NCI-H345 treated with DMSO at 0.1 percent for 48 hours (cell line): Measurements from ENCODE around the gene PPP1R7.
"Not testable (repeated sequence)": the region's sequence is repeated elsewhere in the genome, so short reads cannot be mapped to it uniquely, and the experiment has no call there.

Experiments
- DNase-seq: peaks from one replicate; lab custom pipeline; 2025; ENCODE audit not compliant: unreplicated experiment; lab: John Stamatoyannopoulos, UW

PPP1R7 gene

GRCh38 chr2:241190291-241190981 is 40.2 kb downstream of the PPP1R7 start:
- DNase-seq = no peak

- DNase-seq = no peak
Observed at GRCh38 chr2:241191081-241191480, 40.8 kb downstream of the PPP1R7 start.

- no peak for DNase-seq
Observed at GRCh38 chr2:241193271-241193670, 43.0 kb downstream of the PPP1R7 start.

- no peak for DNase-seq
Observed at GRCh38 chr2:241194811-241195210, 44.5 kb downstream of the PPP1R7 start.

- DNase-seq = no peak
Observed at GRCh38 chr2:241195506-241196130, 45.4 kb downstream of the PPP1R7 start.

GRCh38 chr2:241197246-241197645 is 47.0 kb downstream of the PPP1R7 start:
- DNase-seq = not testable (repeated sequence)

- DNase-seq = no peak
Observed at GRCh38 chr2:241197947-241198346, 47.7 kb downstream of the PPP1R7 start.

- no peak for DNase-seq
Observed at GRCh38 chr2:241198381-241199279, 48.4 kb downstream of the PPP1R7 start.

GRCh38 chr2:241199286-241199685 is 49.0 kb downstream of the PPP1R7 start:
- DNase-seq = no peak

- DNase-seq = no peak
Observed at GRCh38 chr2:241199897-241200821, 49.9 kb downstream of the PPP1R7 start.

- DNase-seq = no peak
Observed at GRCh38 chr2:241200822-241201395, 50.6 kb downstream of the PPP1R7 start.

- DNase-seq = no peak
Observed at GRCh38 chr2:241201445-241202267, 51.4 kb downstream of the PPP1R7 start.

- no peak for DNase-seq
Observed at GRCh38 chr2:241202268-241202585, 52.0 kb downstream of the PPP1R7 start.

- DNase-seq = no peak
Observed at GRCh38 chr2:241202681-241203080, 52.4 kb downstream of the PPP1R7 start.

GRCh38 chr2:241203218-241204009 is 53.1 kb downstream of the PPP1R7 start:
- DNase-seq = no peak

- no peak for DNase-seq
Observed at GRCh38 chr2:241204010-241204384, 53.7 kb downstream of the PPP1R7 start.

GRCh38 chr2:241204490-241204889 is 54.2 kb downstream of the PPP1R7 start:
- no peak for DNase-seq

GRCh38 chr2:241205086-241205485 is 54.8 kb downstream of the PPP1R7 start:
- no peak for DNase-seq

GRCh38 chr2:241207151-241207550 is 56.9 kb downstream of the PPP1R7 start:
- DNase-seq = no peak
